NCI-H1105 treated with DMSO at 0.1 percent for 48 hours (cell line): ENCODE measurements around the gene NLRC5.

Source experiments
- DNase-seq: peaks from one replicate; lab custom pipeline; 2025; lab: John Stamatoyannopoulos, UW

The NLRC5 gene

DNA sequence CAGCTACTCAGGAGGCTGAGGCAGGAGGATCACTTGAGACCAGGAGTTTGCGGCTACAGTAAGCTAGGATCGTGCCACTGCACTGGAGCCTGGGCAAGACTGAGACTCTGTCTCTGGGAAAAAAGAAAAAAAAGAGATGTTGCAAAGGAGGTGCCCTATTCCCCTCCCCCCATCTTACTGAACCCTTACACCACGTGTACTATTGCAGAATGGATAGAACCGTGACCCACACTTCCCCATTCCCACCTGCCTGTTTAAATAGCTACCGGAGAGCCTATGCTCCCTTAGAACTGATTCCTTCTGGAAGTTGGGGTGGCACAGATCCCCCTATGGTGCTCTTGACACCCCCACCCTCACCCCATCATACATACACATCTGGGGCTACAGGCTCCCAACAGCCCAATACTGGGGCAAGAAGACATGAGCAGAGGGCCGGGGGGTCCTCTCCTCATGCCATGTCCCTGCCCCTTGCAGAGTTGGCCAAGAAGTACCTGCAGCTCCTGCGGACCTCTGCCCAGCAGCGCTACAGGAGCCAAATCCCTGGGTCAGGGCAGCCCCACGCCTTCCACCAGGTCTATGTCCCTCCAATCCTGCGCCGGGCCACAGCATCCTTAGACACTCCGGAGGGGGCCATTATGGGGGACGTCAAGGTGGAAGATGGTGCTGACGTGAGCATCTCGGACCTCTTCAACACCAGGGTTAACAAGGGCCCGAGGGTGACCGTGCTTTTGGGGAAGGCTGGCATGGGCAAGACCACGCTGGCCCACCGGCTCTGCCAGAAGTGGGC lies 35.7 kb downstream of the NLRC5 start:
- DNase-seq, result no peak

DNA sequence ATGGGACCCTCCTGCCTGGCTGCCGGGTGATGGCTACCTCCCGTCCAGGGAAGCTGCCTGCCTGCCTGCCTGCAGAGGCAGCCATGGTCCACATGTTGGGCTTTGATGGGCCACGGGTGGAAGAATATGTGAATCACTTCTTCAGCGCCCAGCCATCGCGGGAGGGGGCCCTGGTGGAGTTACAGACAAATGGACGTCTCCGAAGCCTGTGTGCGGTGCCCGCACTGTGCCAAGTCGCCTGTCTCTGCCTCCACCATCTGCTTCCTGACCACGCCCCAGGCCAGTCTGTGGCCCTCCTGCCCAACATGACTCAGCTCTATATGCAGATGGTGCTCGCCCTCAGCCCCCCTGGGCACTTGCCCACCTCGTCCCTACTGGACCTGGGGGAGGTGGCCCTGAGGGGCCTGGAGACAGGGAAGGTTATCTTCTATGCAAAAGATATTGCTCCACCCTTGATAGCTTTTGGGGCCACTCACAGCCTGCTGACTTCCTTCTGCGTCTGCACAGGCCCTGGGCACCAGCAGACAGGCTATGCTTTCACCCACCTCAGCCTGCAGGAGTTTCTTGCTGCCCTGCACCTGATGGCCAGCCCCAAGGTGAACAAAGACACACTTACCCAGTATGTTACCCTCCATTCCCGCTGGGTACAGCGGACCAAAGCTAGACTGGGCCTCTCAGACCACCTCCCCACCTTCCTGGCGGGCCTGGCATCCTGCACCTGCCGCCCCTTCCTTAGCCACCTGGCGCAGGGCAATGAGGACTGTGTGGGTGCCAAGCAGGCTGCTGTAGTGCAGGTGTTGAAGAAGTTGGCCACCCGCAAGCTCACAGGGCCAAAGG lies 36.8 kb downstream of the NLRC5 start:
- DNase-seq, result no peak

- no peak for DNase-seq
Measured at GRCh38 chr16:57026778-57027062, 37.4 kb downstream of the NLRC5 start.

DNA sequence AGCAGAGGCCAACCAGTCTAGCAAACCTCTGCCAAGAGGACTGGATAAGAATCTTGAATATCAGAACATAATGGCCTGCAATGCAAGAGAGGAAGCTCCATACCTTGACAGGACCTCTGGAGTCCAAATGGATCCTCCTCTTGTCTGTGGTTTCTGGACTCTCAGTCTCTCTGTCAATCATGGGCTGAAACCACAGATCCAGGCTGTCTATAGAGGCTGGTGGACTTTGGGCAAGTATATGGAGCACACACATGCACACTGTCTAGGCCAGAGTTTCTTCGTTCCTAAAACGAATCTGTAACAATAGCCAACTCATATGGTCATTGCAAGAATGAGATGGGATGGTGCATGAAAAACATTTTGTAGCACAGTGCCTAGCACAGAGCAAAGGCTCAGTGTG lies 37.7 kb downstream of the NLRC5 start:
- DNase-seq, result no peak

DNA sequence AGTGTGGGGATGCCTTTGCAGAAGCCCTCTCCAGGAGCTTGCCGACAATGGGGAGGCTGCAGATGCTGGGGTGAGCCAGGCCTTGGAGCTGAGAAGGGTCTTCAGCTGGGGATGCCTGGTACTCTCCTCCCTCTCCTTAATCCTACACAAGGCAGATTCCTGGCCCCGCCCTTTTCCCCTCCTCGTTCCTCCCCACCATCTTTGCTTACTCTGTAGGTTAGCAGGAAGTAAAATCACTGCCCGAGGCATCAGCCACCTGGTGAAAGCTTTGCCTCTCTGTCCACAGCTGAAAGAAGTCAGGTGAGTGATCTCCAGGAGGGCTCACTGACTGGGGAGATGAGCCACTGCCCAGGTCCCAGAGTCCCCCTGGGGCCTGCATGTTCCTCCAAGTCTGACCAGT lies 38.7 kb downstream of the NLRC5 start:
- no peak for DNase-seq

GRCh38 chr16:57029161-57030160 lies 40.1 kb downstream of the NLRC5 start:
- no peak for DNase-seq

DNA sequence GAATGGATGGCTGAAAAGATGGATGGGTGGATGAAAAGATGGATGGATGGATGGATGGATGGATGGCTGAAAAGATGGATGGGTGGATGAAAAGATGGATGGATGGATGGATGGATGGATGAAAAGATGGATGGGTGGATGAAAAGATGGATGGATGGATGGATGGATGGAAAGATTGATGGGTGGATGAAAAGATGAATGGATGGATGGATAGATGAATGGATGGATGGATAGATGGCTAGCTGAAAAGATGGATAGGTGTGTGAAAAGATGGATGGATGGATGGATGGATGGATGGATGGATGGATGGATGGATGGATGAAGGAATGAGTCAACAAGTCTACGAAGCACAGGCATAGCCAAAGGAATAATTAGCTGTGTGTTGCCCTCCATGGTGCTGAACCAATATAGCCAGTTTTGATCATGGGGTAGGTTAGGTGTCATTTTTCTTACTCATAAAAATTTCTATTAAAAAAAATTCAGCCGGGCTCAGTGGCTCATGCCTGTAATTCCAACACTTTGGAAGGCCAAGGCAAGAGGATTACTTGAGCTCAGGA lies 41.1 kb downstream of the NLRC5 start:
- no peak for DNase-seq

DNA sequence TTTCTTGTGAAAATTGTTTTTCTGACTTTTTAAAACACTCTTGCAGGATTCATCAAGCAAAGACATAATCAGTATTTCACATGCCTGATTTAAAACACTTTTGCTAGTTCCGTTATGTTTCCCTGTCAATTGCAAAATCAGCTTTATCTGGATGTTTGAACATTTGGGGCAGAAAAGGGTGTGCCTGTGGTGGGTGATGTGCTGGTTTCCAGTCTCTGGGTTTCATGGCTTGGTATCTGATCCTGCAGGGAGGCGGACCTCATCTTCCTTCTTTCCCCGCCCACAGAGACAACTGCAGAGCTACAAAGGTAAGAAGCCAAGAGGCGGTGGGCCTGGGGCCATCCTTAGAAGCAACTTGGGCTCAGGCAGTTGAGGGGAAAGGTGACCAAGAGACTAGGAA lies 41.8 kb downstream of the NLRC5 start:
- DNase-seq, result no peak

GRCh38 chr16:57032346-57032745 lies 43.0 kb downstream of the NLRC5 start:
- no peak for DNase-seq

DNA sequence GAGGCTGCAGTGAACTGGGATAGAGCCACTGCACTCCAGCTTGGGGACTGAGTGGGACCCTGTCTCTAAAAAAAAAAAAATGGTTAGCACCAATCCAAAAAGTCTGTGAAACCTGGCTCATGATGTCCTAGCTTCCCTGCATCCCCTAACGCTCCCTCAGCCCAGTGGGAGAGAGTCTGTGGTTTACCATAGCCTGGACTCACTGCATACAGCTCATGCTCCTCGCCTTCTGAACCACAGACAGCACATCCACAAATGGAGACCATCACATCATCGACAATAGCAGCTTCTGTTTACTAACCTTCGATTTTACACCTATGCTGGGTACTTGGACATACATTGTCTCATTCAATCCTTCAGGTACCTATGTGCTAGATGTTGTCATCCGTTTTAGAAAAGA lies 43.6 kb downstream of the NLRC5 start:
- DNase-seq, result no peak

DNA sequence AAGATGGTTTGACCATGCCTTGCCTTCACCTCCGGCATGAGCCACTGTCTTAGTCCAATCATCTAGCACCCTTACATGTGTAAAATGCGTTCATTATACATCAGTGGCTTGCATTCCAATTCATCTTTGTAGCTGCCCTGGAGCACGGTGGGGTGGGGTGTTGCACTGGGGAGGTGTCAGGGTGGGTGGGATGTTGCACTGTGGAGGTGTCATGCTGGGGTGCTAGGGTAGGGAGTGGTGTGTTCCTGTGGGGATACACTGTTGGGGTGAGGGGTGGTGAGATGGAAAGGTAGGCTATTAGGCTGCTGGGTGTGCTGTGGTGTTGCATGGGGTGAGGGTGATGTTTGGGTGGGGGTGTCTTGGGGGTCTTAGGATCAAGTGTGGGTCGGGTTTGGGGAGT lies 47.0 kb downstream of the NLRC5 start:
- DNase-seq, result no peak

DNA sequence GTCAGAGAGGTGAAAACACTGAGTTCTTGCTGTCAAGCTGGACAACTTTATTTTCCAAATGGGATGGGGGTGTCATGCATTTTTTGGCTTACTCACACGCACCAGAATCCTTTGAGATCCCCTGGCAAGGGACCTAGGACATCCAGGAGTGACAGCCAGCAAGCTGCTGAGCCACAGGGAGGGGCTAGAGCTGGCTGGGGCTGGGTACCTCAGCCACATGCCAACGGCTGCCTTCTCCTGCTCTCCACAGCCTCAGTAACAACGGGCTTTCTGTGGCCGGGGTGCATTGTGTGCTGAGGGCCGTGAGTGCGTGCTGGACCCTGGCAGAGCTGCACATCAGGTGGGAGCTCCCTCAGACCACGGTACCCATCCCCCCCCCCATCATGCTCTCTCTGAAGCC lies 47.6 kb downstream of the NLRC5 start:
- DNase-seq, result no peak

- no peak for DNase-seq
Measured at GRCh38 chr16:57038166-57038565, 48.8 kb downstream of the NLRC5 start.

DNA sequence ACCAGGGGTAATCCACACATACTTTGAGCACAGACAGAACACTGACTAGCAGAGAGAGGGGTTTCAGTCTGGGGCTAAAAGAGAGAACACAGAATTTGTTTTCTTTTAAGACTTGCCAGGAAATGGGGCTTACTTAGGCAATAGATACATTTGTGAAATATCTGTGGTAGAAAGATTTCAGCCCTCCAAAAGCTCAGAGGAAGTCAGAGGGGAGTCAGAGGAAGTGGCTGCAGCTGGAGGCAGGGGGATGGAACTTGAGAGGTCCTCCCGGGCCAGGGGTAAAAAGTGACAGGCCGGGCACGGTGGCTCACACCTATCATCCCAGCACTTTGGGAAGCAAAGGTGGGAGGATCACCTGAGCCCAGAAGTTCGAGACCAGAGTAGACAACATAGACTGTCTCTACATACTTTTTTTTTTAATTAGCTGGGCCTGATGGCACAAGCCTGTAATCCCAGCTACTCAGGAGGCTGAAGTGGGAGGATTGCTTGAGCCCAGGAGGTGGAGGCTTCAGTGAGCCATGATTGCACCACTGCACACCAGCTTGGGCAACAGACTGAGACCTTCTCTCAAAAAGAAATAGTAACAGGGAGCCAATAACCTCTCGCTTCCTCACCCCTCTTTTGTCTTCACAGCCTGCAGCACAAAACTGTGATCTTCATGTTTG lies 49.9 kb downstream of the NLRC5 start:
- no peak for DNase-seq

- no peak for DNase-seq
Measured at GRCh38 chr16:57041182-57042156, 52.1 kb downstream of the NLRC5 start.

- DNase-seq, result no peak
Measured at GRCh38 chr16:57042157-57043111, 53.1 kb downstream of the NLRC5 start.

DNA sequence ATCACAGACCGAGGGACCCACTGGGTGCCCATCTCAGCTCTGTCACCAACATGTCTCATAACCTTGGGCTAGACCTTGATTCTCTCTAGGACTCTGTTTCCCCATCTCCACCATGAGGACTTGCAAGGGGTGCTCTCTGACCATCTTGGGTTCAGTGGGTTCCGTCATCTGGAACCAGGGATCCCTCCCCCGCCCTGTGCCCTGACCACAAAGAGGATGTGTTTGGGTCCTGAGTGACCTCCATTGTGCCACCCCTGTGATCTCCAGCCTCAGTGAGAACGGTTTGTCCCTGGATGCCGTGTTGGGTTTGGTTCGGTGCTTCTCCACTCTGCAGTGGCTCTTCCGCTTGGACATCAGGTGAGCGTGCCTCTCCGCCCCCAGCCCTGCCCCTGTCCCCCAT lies 53.9 kb downstream of the NLRC5 start:
- DNase-seq, result no peak

GRCh38 chr16:57044931-57045693 lies 55.8 kb downstream of the NLRC5 start:
- no peak for DNase-seq
